HepG2 (cell line): Measurements from ENCODE around the gene ADPGK. TPM values are rescaled to one million over a fixed set of nuclear protein-coding genes. Genes with fewer than 3 reads are reported as not detected.
A peak's percentile ranks its signal among the peaks of the same experiment; 100 is the strongest.

ENCODE experiments used
- CENPT ChIP-seq: sonication (generic); formaldehyde crosslinking; IDR thresholded peaks from 2 replicates; pipeline ENCODE4 v1.8.0; 2022; ENCODE audit warnings: low read depth, mild to moderate bottlenecking, moderate library complexity, missing genetic modification reagents
- FOXK2 ChIP-seq: fragments of 450-650 bp; IDR thresholded peaks from 2 replicates; pipeline ENCODE4 v1.6.1; 2016
- GATAD2A ChIP-seq: IDR thresholded peaks from 2 replicates; pipeline ENCODE4 v1.6.1; 2016
- HNRNPLL ChIP-seq: fragments of 200-400 bp; formaldehyde crosslinking; IDR thresholded peaks from 2 replicates; pipeline ENCODE4 v1.6.1; 2017; ENCODE audit warnings: mild to moderate bottlenecking, low read depth, low read length; ENCODE audit not compliant: poor library complexity, severe bottlenecking
- IRX3 ChIP-seq: sonication (generic); formaldehyde crosslinking; IDR thresholded peaks from 2 replicates; pipeline ENCODE4 v1.8.1; 2023; ENCODE audit warnings: mild to moderate bottlenecking, low read depth, missing genetic modification reagents, borderline replicate concordance
- LCORL ChIP-seq, 2 experiments: fragments of 450-650 bp in 1 of 2; sonication (generic) in 1 of 2; formaldehyde crosslinking in 1 of 2; IDR thresholded peaks; 2 replicates each; pipeline versions ENCODE4 v1.5.0 to v1.6.1; 2017 to 2020; ENCODE audit warnings: antibody characterized with exemption in 1 of 2, missing genetic modification reagents in 1 of 2
- MAFG ChIP-seq: sonication (generic); formaldehyde crosslinking; IDR thresholded peaks from 2 replicates; pipeline ENCODE4 v1.5.1; 2020; ENCODE audit warnings: mild to moderate bottlenecking, missing genetic modification reagents
- MTF2 ChIP-seq: sonication (generic); formaldehyde crosslinking; IDR thresholded peaks from 2 replicates; pipeline ENCODE4 v1.5.0; 2020; ENCODE audit warnings: missing genetic modification reagents, borderline replicate concordance
- PHF8 ChIP-seq: sonication (generic); formaldehyde crosslinking; IDR thresholded peaks from 2 replicates; pipeline ENCODE4 v1.5.0; 2020; ENCODE audit warnings: missing genetic modification reagents
- STAG1 ChIP-seq: sonication (generic); formaldehyde crosslinking; IDR thresholded peaks from 2 replicates; pipeline ENCODE4 v1.4.0; 2020; ENCODE audit warnings: missing genetic modification reagents
- TMF1 ChIP-seq: sonication (generic); formaldehyde crosslinking; IDR thresholded peaks from 2 replicates; pipeline ENCODE4 v1.8.1; 2022; ENCODE audit warnings: low read depth, missing genetic modification reagents
- ZBTB33 ChIP-seq: sonication (generic); formaldehyde crosslinking; IDR thresholded peaks from 2 replicates; pipeline ENCODE4 v1.4.0; 2020; ENCODE audit warnings: missing genetic modification reagents
- ZBTB44 ChIP-seq: sonication (generic); formaldehyde crosslinking; IDR thresholded peaks from 2 replicates; pipeline ENCODE4 v1.4.0; 2020; ENCODE audit warnings: missing genetic modification reagents
- ZNF33B ChIP-seq: sonication (generic); formaldehyde crosslinking; IDR thresholded peaks from 2 replicates; pipeline ENCODE4 v1.5.1; 2020; ENCODE audit warnings: mild to moderate bottlenecking, missing genetic modification reagents
- ZNF614 ChIP-seq: IDR thresholded peaks from 2 replicates; pipeline ENCODE4 v1.6.1; 2018; ENCODE audit warnings: missing biosample characterization, missing genetic modification reagents, inconsistent platforms, borderline replicate concordance
- ZNF644 ChIP-seq: IDR thresholded peaks from 2 replicates; pipeline ENCODE4 v1.6.1; 2016; ENCODE audit warnings: low read depth
- ZNF839 ChIP-seq: sonication (generic); formaldehyde crosslinking; IDR thresholded peaks from 2 replicates; pipeline ENCODE4 v1.4.0; 2020; ENCODE audit warnings: missing genetic modification reagents, mild to moderate bottlenecking, borderline replicate concordance
- ZSCAN31 ChIP-seq: sonication (generic); formaldehyde crosslinking; IDR thresholded peaks from 2 replicates; pipeline ENCODE4 v1.5.0; 2020; ENCODE audit warnings: low read depth, mild to moderate bottlenecking, missing genetic modification reagents
- polyA plus RNA-seq, 8 experiments: library from polyadenylated mRNA; depleted of rRNA in 3 of 8; stranded (reverse) in 7 of 8; unstranded in 1 of 8; fragments of >200 nt; fragmentation: Illumina TruSeq in 4 of 8; extraction: Trizol in 4 of 8; gene quantifications; 2 replicates each; pipeline versions ENCODE4 v1.2.1 to v1.2.3, GENCODE V29; 2011 to 2016; ENCODE audit warnings: low read depth in 4 of 8, missing spikeins in 1 of 8, mixed read lengths in 1 of 8; ENCODE audit not compliant: insufficient read depth in 1 of 8
- total RNA-seq, 5 experiments: library from RNA; depleted of rRNA; stranded (reverse); fragments of >200 nt; fragmentation: Illumina TruSeq; extraction: Trizol; gene quantifications; 2 replicates each; pipeline ENCODE4 v1.2.3, GENCODE V29; 2016; ENCODE audit warnings: low read depth in 1 of 5
- TF ChIP-seq, protein P1 (sequence below): sonication (generic); formaldehyde crosslinking; IDR thresholded peaks from 2 replicates; pipeline ENCODE4 v1.4.0; 2020; ENCODE audit warnings: missing genetic modification reagents
- TF ChIP-seq, protein P2 (sequence below): sonication (generic); formaldehyde crosslinking; IDR thresholded peaks from 2 replicates; pipeline ENCODE4 v1.8.0; 2022; ENCODE audit warnings: low read depth, missing genetic modification reagents
- TF ChIP-seq, protein P3 (sequence below): sonication (generic); formaldehyde crosslinking; IDR thresholded peaks from 2 replicates; pipeline ENCODE4 v1.9.0; 2021; ENCODE audit warnings: missing genetic modification reagents, borderline replicate concordance

The ADPGK gene
- total and polyA plus RNA-seq, 2 of the 13 experiments (the other 11 are each of a cell fraction or from before 2014, with no cell fraction given) = 61.6 to 67.5 TPM

GRCh38 chr15:72796515-72797337 lies 13.2 kb upstream of the ADPGK start (continued):
- TF ChIP-seq IRX3 (CRISPR knock-in tag) = no peak
- TF ChIP-seq FOXK2 = no peak
- TF ChIP-seq MTF2 (CRISPR knock-in tag) = 0 out of 2 replicates have a peak, but pooled peaks have one; percentile 28
- TF ChIP-seq MAFG = no peak
- peak; percentile 26 for TF ChIP-seq HNRNPLL
- no peak for TF ChIP-seq CENPT (CRISPR knock-in tag)
- no peak for TF ChIP-seq GATAD2A (CRISPR knock-in tag)
- no peak for TF ChIP-seq ZNF644 (CRISPR knock-in tag)
- TF ChIP-seq, protein P1, sequence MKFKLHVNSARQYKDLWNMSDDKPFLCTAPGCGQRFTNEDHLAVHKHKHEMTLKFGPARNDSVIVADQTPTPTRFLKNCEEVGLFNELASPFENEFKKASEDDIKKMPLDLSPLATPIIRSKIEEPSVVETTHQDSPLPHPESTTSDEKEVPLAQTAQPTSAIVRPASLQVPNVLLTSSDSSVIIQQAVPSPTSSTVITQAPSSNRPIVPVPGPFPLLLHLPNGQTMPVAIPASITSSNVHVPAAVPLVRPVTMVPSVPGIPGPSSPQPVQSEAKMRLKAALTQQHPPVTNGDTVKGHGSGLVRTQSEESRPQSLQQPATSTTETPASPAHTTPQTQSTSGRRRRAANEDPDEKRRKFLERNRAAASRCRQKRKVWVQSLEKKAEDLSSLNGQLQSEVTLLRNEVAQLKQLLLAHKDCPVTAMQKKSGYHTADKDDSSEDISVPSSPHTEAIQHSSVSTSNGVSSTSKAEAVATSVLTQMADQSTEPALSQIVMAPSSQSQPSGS (CRISPR knock-in tag) = no peak
- no peak for TF ChIP-seq ZNF614 (CRISPR knock-in tag)
- TF ChIP-seq ZBTB33 = no peak
- TF ChIP-seq ZNF839 = no peak
- no peak for TF ChIP-seq LCORL (IDR thresholded peaks at IDR 0.05)
- TF ChIP-seq LCORL (CRISPR knock-in tag; IDR thresholded peaks at IDR 0.05) = 0 out of 2 replicates have a peak, but pooled peaks have one; percentile 26
- peak; percentile 37; the same call in 1 of the 2 replicates for TF ChIP-seq PHF8 (CRISPR knock-in tag)
- TF ChIP-seq ZNF33B = no peak
- no peak for TF ChIP-seq TMF1 (CRISPR knock-in tag)
- peak; percentile 56 for TF ChIP-seq STAG1 (CRISPR knock-in tag)
- TF ChIP-seq, protein P2, sequence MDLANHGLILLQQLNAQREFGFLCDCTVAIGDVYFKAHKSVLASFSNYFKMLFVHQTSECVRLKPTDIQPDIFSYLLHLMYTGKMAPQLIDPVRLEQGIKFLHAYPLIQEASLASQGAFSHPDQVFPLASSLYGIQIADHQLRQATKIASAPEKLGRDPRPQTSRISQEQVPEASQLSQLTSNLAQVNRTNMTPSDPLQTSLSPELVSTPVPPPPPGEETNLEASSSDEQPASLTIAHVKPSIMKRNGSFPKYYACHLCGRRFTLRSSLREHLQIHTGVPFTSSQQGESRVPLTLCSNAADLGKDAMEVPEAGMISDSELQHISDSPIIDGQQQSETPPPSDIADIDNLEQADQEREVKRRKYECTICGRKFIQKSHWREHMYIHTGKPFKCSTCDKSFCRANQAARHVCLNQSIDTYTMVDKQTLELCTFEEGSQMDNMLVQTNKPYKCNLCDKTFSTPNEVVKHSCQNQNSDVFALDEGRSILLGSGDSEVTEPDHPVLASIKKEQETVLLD = no peak
- TF ChIP-seq ZBTB44 (CRISPR knock-in tag) = no peak
- TF ChIP-seq ZSCAN31 (CRISPR knock-in tag) = no peak
- TF ChIP-seq, protein P3, sequence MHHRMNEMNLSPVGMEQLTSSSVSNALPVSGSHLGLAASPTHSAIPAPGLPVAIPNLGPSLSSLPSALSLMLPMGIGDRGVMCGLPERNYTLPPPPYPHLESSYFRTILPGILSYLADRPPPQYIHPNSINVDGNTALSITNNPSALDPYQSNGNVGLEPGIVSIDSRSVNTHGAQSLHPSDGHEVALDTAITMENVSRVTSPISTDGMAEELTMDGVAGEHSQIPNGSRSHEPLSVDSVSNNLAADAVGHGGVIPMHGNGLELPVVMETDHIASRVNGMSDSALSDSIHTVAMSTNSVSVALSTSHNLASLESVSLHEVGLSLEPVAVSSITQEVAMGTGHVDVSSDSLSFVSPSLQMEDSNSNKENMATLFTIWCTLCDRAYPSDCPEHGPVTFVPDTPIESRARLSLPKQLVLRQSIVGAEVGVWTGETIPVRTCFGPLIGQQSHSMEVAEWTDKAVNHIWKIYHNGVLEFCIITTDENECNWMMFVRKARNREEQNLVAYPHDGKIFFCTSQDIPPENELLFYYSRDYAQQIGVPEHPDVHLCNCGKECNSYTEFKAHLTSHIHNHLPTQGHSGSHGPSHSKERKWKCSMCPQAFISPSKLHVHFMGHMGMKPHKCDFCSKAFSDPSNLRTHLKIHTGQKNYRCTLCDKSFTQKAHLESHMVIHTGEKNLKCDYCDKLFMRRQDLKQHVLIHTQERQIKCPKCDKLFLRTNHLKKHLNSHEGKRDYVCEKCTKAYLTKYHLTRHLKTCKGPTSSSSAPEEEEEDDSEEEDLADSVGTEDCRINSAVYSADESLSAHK (CRISPR knock-in tag) = no peak
